Measurements from ENCODE around the gene TBC1D2B. TPM values are rescaled to one million over a fixed set of nuclear protein-coding genes. Genes with fewer than 3 reads are reported as not detected.

Gene TBC1D2B
- total RNA-seq, 4 donors from 2014 or later = 31.3 to 58.8 (median 32.7) TPM

- no peak for DNase-seq (ENCODE audit: extremely low spot score)
- H3K4me1 ChIP-seq = peaks cover 16 to 35% (median 32%) of the 10 kb centered on the region in 4 donors
- H3K27ac ChIP-seq (replicated peaks in 1 of 4) = peak overlapping the region; percentile 54 to 76 (median 66)
- WGBS = 53% methylated on average over 2 of the region's 2 CpGs
- no peak overlapping the region for H3K4me3 ChIP-seq
- H3K36me3 ChIP-seq = peaks cover 13 to 83% (median 65%) of the 10 kb centered on the region in 4 donors
- H3K9me3 ChIP-seq = no peaks in the 10 kb centered on the region
- no peak for TF ChIP-seq POLR2AphosphoS5 (IDR thresholded peaks at IDR 0.05)
- no peak for TF ChIP-seq CTCF (IDR thresholded peaks at IDR 0.05)
- TF ChIP-seq POLR2A (IDR thresholded peaks at IDR 0.05; ENCODE audit: low read depth) = no peak
- TF ChIP-seq EP300 (IDR thresholded peaks at IDR 0.05) = no peak
- no peaks in the 10 kb centered on the region for H3K27me3 ChIP-seq
- intact Hi-C loops (cut with DNase I) = no loop called here
Measured at GRCh38 chr15:78024519-78024870, 53.0 kb downstream of the TBC1D2B start.

- H3K36me3 ChIP-seq = peaks cover 9 to 78% (median 62%) of the 10 kb centered on the region in 4 donors
- 53% methylated on average over 8 of the region's 17 CpGs for WGBS
- no peaks in the 10 kb centered on the region for H3K9me3 ChIP-seq
- intact Hi-C loops (cut with DNase I) = no loop called here
- peaks cover 16 to 35% (median 32%) of the 10 kb centered on the region in 4 donors for H3K4me1 ChIP-seq
- H3K4me3 ChIP-seq = no peak overlapping the region
- peak overlapping the region; percentile 54 to 76 (median 66) for H3K27ac ChIP-seq (replicated peaks in 1 of 4)
- H3K27me3 ChIP-seq = no peaks in the 10 kb centered on the region
- DNase-seq (ENCODE audit: extremely low spot score) = peak; percentile 94
- TF ChIP-seq POLR2AphosphoS5 (IDR thresholded peaks at IDR 0.05) (peak; percentile 63 to 64), EP300 (IDR thresholded peaks at IDR 0.05) (no peak)
Measured at GRCh38 chr15:78023865-78024518, 53.5 kb downstream of the TBC1D2B start.

- H3K36me3 ChIP-seq = peaks cover 6 to 70% (median 54%) of the 10 kb centered on the region in 4 donors
- intact Hi-C loops (cut with DNase I) = no loop called here
Measured at GRCh38 chr15:78023081-78023665, 54.3 kb downstream of the TBC1D2B start.

GRCh38 chr15:78021761-78022160 is 55.8 kb downstream of the TBC1D2B start:
- Histone ChIP-seq H3K9me3 (no peaks in the 10 kb centered on the region), H3K36me3 (peaks cover 6 to 62% (median 50%) of the 10 kb centered on the region in 4 donors), H3K4me3 (no peak overlapping the region), H3K27me3 (no peaks in the 10 kb centered on the region), H3K27ac (replicated peaks in 1 of 4) (no peak overlapping the region), H3K4me1 (peaks cover 16 to 38% (median 32%) of the 10 kb centered on the region in 4 donors)
- 94% methylated on average over 7 of the region's 12 CpGs for WGBS
- intact Hi-C loops (cut with DNase I) = no loop called here
- no peak for TF ChIP-seq POLR2A (IDR thresholded peaks at IDR 0.05; ENCODE audit: low read depth)
- TF ChIP-seq EP300 (IDR thresholded peaks at IDR 0.05) = no peak
- no peak for TF ChIP-seq CTCF (IDR thresholded peaks at IDR 0.05)
- no peak for TF ChIP-seq POLR2AphosphoS5 (IDR thresholded peaks at IDR 0.05)
- DNase-seq (ENCODE audit: extremely low spot score) = no peak

More at GRCh38 chr15:78023081-78023665, 54.3 kb downstream of the TBC1D2B start:
- no peak for DNase-seq (ENCODE audit: extremely low spot score)
- peak overlapping the region; percentile 12 to 76 (median 66) for H3K27ac ChIP-seq (replicated peaks in 1 of 4)
- H3K9me3 ChIP-seq = no peaks in the 10 kb centered on the region
- WGBS = 80% methylated on average over 6 of the region's 6 CpGs
- H3K4me1 ChIP-seq = peaks cover 16 to 35% (median 32%) of the 10 kb centered on the region in 4 donors
- TF ChIP-seq EP300 (IDR thresholded peaks at IDR 0.05) (no peak), CTCF (IDR thresholded peaks at IDR 0.05) (no peak), POLR2AphosphoS5 (IDR thresholded peaks at IDR 0.05) (no peak), POLR2A (IDR thresholded peaks at IDR 0.05; ENCODE audit: low read depth) (no peak)
- no peak overlapping the region for H3K4me3 ChIP-seq
- H3K27me3 ChIP-seq = no peaks in the 10 kb centered on the region

- 95% methylated on average over 2 of the region's 2 CpGs for WGBS
- H3K27ac ChIP-seq (replicated peaks in 1 of 4) = no peak overlapping the region
- H3K36me3 ChIP-seq = peaks cover 21 to 73% (median 60%) of the 10 kb centered on the region in 4 donors
- no peak for DNase-seq (ENCODE audit: extremely low spot score)
- H3K27me3 ChIP-seq = no peaks in the 10 kb centered on the region
- H3K4me1 ChIP-seq = peaks cover 11 to 34% (median 25%) of the 10 kb centered on the region in 4 donors
- TF ChIP-seq POLR2AphosphoS5 (IDR thresholded peaks at IDR 0.05) = no peak
- no peak for TF ChIP-seq CTCF (IDR thresholded peaks at IDR 0.05)
- TF ChIP-seq POLR2A (IDR thresholded peaks at IDR 0.05; ENCODE audit: low read depth) = no peak
- no peak for TF ChIP-seq EP300 (IDR thresholded peaks at IDR 0.05)
- intact Hi-C loops (cut with DNase I) = no loop called here
- no peak overlapping the region for H3K4me3 ChIP-seq
- no peaks in the 10 kb centered on the region for H3K9me3 ChIP-seq
Measured at GRCh38 chr15:78020007-78020406, 57.5 kb downstream of the TBC1D2B start.

Data from esophagus muscularis mucosa (tissue), 4 donors.